Endothelial cell of hepatic sinusoid (primary cell): Measurements from ENCODE around the gene YJEFN3.

Experiments used
- in situ Hi-C: cut with HindIII; loops from 2 replicates; pipeline ENCODE4 v1.10.0; 2017; ENCODE audit warnings: low sequenced_read_pairs

The YJEFN3 gene, protein sequence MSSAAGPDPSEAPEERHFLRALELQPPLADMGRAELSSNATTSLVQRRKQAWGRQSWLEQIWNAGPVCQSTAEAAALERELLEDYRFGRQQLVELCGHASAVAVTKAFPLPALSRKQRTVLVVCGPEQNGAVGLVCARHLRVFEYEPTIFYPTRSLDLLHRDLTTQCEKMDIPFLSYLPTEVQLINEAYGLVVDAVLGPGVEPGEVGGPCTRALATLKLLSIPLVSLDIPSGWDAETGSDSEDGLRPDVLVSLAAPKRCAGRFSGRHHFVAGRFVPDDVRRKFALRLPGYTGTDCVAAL

DNA sequence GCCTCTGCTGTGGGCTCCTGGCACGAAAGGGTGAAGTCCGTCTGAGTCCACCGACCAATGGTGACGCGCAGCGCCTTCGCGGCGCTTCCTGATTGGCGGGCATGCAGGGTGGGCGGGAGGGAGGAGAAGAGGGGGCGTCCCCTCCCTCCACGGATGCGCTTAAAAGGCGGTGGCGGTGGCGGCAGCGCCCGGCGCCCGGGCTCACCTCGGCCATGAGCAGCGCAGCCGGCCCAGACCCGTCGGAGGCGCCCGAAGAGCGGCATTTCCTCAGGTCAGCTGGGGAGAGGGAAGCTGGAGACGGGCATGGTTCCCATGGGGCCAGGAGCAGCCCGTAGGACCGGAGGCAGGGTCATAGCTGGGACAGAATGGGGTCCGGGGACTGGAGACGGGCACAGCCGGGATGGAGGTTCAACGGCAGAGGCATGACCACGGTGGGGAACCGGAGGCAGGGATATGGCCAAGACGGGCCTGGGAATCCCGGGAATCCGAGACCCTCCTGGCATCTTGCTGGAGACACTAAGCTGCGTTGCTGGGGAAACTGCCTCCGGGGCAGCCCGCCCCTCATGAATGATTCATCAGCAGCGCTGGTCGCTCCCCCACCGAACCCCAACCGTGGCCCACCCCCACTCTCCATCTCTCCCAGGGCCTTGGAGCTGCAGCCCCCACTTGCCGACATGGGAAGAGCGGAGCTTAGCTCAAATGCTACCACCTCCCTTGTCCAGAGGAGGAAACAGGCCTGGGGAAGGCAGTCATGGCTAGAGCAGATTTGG, at the start of gene YJEFN3:
Gene YJEFN3 (plus strand): TSS at position 191 of the 770 bp plus-strand sequence. CDS start 22 bp downstream, at position 213.
- in situ Hi-C loops, result no loop called here

DNA sequence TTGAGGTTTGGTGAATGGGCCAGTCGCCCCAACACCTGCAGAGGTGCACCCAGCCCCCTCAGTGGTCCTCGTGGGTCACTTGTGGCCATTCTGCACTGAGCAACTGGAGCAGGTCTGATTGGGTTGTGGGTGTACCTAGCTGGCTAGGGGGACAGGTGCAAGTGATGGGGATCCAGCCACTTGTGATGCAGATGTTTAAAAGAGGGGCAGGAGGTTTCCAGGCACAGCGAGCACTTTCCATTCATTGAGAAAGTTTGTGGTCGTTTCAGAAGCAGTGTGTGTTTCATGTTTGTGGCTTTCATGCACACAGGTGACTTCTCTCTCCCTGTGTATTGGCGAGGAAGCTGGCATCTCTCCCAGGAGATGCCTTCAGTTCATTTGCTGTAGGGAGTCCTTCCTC, 48.0 kb upstream of the YJEFN3 start:
- in situ Hi-C loops, result no loop called here

DNA sequence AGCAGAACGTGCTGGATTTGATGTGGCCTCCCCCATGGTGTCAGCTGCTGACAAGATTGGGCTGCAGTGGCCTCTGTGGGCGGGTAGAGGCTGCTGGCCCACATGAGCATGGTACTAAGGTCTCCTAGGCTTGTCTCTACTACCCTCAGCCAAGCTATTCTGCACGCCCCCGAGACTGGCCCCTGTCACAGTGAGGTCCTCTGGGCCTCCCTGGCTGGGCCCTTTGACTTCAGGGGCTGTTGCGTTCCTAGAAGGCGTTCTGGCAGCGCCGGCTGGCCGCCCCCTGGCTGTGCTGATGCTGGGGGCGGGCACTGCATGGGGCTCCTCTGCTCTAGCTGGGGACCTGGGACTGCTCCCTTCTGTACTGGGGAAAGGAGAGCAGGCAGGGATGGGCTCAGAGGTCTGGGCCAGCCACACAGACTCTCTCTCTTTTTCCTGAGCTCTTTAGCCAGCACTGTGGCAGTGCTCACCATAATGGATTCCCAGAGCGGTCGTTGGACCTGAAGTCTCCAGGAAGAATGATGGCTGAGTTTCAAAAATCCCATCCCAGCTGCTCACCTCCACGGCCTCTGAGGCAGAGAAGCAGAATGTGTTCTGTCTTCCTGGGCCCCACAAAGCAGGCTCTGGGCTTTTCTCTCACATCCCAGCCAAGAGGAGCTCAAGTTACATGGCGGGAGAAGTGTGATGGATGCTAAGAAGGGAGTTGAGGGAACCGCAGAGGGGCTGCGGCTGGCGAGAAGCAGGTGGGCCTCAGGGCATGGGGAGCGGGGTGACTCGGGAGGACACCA, 45.7 kb upstream of the YJEFN3 start:
- in situ Hi-C loops, result no loop called here

DNA sequence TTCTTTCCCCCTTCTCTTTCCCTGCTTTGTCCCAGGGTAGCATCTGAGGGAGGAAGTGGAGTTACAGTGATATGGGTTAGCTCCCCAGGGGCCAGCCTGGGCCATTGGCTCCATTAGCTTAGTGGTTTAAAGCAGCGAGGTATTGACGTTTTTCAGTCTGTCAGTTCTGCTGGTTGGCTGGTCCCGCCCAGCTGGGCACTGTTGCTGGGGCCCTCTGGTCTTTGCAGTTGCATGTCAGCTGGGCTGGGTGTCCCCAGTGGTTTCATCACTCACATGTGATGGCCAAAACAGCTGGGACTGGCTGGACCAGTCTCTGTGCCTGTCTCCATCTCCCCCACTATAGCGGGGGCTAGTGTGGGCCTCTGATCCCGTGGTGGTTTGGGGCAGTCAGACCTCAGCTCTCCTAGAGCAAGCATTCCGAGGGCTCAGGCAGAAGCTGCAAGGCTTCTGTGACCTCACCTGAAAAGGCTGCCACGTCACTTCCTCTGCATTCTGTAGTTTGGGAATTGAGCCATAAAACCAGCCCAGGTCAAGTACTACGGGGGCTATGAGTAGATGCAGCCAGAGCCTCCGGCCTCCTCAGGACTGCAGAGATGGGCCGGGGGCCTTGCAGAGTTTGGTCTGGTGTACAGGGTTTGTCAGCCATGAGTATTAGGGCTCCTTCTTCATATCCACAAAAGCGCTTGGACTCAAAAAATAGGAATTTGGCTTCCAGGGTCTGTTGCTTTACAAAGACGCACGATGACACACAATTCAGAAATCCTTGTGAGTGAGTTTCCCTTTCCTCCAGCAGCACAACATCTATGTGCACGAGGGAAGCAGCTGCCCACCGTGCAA, 43.3 kb upstream of the YJEFN3 start:
- in situ Hi-C loops, result no loop called here

DNA sequence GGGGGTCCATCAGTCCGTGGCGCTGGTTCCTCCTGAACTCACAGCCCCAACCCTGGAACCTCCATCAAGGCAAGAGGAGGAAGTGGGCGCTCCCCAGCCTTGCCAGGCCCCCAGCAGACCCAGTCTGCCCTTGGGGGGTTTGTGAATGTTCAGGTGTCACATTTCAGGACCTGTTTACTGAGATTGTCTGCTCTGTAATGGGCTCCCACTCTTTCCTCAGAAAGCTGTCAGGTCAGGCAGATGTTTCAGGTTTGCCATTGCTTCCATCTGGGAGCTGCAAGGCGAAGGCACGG, 42.8 kb upstream of the YJEFN3 start:
- in situ Hi-C loops, result no loop called here

DNA sequence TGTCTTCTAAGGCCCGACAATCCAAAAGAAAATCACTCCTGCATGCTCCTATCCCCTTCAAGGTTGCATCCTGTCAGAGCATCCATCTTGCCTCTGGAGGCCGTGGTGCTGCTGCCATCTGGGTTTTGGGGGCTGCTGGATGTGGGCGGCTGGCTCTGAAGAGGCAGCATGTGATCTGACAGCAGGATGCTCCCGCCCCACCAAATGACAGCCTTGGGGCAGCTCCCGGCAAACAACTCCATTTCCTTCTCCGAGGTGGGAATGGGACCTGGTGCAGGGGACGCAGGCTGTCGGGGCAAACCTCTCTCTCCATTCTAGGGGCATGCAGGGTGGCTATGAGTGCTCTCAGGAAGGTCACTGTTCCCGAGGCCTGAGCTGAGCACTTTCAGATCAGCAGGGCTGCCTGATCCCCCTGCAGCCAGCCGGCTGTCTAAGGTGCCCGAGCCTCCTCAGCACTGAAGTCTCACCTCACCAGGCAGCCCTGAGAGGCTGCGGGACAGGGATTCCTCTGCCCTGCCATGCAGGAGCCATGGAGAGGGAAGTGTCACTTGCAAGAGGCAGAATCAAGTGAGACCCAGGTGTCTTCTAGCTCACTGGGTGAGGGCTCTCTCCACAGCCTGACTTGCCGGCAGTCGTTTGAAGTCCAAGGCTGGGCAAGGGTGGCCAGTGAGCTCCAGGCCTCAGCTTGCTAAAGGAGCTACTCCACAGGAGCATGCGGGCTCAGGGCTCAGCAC, 42.2 kb upstream of the YJEFN3 start:
- in situ Hi-C loops, result no loop called here

DNA sequence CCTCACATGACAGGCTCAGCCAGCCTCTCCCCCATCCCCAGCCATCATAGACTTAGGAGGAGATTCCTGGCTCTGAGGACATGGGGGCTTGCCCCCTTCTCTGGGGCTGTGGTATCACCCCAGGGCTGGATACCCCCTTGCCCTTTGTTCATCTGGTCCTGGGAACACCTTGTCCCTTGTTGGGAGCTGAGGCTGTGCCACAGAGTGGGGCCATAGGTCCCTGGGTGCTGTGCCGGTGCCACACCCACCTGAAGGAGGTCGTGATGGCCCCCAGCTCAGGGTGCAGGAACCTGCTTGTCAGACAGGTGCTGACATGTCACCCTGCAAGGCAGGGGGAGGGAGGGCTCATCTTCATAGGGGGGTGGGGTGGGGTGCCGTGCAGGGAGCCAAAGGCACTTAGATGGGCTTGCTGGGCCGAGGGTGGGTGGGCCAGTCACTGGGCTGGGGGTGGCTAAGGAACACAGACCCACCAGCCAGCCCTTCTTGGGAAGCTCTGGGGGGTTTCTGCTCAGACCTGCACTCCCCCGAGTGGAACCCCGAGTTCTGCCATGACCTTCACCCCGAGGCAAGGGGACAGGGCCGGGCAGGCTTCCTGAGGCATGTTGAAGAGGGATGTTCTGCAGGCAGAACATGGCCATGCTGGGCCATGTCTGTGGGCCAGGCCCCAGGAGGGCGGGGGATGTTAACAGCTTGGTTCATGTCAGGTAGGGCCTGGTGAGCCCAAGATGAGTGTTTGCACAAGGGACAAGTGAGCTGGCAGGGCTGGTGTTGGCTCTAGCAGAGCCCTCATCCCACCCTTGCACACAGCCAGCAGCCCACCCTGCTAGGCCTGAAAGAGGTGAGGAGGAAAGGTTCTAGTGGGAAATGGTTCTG, 41.4 kb upstream of the YJEFN3 start:
- in situ Hi-C loops, result no loop called here

DNA sequence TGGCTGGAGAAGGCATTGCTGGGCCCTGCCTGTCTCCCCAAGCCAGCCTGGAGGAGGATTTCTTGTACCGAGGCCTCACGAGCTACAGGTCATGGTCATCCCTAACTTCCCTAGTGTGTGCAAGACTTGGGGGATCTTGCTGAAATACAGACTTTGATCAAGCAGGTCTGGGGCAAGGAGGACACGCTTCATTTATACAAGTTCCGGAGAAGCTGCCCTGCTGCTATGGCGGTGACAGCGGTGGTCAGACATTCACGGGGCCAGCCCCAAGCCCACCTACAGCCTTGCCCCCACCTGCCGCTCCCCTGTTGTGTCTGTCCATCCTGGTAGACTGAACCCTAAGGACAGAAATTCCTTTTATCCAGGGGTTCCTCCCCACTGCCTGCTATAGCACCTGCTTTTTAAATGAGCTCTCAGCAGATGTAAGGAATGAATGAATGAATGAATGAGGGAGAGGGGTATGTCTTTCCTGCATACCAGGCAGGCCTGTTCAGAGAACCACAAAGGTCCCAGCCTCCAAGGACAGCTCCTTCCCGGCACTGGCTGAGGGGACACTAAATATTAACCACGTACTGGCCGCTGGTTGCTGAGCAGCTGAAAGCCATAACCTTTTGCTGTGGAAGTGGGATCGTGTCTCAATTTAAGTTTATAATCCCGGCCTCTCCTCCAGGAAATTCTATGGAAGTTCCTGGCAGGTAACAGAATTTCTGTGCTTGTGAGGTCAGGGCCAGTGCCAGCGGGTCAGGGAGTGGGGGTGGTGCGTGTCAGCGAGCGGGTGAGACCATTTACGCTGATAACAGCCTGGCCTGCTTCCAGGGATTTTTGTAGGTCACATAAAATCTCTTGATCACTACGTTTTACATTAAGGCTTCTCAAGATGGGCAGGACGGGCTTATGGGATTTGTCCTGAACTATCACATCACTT, 40.5 kb upstream of the YJEFN3 start:
- in situ Hi-C loops, result no loop called here

DNA sequence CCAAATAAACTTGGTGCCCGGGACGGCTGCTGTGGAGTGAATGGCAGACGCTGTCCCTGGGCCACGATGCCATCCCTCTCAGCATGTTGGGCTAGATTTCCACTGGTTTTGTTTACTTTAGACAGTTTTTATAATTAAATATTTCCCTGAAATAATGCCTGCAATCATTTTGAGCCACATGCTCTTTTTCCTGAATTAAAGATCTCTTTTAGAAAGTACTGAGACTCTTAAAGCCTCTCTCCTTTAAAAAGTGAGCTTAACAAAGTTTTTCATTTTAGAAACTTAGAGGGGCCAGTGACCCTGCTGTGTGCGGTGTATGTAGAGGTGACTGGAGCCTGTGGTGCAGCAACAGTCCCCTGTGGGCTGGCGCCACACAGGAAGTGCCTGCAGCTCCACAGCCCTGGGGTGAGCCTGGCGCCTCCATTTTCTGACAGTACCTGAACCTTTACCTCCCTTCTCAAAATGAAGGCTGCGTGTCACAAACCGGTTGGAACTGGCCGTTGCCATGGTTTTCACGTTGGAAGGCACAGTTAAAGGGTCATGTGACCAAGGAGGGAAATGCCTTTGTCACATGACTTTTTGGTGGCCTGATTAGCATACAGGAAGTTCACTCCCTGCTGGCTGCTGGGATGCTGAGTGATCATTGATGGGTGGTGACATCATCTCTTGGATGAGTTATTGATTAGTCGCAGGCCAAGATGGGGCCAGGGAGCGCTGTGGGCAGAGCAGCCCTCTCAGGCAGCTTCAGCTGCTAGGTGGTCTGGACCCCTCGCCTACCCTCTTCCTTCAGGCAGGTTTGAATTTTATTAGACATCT, 39.6 kb upstream of the YJEFN3 start:
- in situ Hi-C loops, result no loop called here

DNA sequence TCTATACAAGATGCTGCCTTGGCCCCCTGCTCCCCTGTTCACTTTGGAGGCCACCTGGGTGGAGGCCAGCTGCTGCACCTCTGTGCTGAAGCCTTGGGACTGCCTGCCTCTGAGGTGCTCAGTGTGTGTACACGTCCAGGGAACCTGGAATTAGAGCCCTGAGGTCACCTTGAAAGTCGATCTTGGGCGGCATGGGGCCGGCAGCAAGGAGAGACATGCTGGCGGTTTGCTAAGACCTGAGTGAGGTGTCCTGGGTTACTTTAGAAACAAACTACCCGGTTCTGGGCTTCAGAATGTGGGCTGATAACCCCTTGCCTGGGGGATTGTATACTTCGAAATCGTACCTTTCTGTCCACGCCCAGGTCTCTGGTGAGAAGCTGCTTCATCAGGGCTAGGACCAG, 38.9 kb upstream of the YJEFN3 start:
- in situ Hi-C loops, result no loop called here

DNA sequence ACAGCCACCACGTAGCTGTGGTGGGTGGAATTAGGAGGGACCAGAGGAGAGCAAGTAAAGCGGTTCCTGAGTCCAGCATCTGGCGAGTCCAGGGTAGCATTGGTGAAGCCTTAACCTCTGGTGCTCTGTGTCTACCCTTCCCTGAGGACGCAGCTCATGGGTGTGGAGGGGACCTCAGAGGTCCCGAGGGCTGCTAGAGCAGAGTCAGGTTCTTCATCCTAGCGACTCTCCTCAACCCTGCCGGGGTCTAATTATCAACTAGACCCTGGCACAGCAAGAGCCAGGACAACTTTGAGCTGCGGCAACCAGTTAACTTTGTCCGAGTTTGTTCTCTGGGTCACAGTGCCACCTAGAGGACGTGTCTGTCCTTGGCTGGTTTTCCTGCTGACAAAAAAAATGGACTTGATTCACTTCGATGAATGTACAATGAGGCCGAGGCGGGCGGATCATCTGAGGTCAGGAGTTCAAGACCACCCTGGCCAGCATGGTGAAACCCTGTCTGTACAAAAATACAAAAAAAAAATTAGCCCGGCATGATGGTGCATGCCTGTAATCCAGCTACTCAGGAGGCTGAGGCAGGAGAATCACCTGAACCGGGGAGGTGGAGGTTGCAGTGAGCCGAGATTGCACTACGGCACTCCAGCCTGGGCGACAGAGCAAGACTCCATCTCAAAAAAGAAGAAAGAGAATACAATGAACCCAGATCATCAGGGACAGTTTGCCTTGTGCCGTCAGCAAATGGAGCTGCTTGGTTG, 38.3 kb upstream of the YJEFN3 start:
- in situ Hi-C loops, result no loop called here

DNA sequence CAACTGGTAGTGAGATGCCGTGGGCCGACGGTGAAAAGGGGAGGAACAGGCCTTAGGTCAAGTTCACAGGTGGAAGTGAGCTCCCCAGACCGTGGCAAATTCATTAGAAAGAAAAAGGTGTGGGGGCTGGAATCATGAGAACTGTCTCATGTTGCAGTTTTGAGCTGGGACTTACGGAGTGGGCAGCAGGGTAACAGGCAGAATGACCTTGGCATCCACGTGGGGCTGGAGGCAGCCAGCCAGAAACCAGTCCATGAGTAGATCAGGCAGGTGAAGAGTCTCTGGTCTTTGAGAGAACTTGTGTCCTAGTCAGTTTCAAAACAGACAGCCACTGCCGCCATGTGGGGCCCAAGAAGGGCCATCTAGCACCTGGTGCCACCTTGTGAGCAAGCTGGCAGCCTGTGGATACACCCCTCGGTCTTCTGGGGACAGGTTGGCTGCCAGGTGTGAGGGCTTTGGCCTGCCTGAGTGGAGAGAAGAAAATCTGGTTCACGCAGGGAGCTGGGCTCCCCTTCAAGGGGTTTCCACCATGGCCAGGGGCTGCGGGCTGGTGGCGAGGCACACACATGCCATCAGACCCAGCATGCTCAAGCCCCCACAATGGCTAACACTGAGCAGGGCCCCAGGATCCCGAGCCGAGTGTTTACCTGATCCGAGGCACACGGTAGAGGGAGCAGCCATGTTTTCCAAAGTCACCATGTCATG, 37.2 kb upstream of the YJEFN3 start:
- in situ Hi-C loops, result no loop called here

DNA sequence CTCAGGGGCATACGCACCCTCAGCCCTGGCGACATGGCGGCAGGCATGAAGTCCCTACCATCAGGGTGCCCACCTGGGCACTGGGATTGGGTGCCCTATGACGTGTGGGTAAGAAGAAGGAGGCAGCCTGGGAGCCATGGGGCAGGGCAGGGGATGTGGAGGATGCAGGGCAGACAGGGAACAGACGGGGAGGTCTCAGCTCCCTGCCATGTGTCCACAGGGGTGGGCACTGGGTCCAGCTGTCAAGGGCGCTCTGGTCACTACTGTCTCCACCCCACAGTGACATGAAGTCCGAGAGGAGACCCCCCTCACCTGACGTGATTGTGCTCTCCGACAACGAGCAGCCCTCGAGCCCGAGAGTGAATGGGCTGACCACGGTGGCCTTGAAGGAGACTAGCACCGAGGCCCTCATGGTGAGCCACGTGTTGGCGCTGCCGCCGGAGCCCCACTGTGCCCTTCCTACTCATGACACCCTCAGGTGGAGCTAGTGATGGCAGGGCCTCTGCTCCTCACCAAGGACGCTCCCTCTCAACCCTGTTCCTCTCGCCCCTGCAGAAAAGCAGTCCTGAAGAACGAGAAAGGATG, 36.6 kb upstream of the YJEFN3 start:
- in situ Hi-C loops, result no loop called here

DNA sequence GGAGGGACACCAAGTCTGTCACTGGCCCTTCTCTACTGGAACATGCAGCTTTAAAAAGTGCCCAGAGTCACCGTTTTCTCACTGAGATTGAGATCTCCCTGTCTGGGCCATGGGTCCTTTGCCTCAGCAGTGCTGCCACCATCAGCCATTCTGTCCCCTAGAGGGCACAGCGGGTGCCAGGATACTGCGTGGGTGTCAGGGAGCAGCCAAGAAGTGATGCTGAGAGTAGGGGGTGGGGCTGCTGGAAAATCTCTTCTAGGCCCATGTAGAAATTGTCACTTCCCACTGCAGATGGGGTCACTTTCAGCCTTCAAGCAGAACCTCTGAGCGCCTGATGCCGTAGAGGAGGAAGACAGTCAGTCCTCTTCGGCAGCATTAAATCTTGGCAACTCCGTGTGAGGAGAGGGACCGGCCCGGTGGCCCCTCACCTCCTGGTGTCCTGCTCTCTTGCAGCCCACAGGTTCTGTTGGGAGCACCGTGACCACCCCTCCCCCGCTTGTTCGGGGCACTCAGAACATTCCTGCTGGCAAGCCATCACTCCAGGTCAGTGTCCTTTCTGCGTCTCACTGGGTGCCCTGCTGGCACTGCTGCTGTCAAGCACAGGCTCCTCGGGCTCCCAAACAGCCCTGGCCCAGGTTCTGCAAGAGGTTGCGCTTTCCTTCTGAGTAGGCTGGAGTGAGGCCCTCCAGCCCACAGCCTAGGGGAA, 34.7 kb upstream of the YJEFN3 start:
- in situ Hi-C loops, result no loop called here
